ENCODE data around the gene SKAP1.
"Not testable (repeated sequence)": the region's sequence is repeated elsewhere in the genome, so short reads cannot be mapped to it uniquely, and the experiment has no call there.

Gene SKAP1

DNA sequence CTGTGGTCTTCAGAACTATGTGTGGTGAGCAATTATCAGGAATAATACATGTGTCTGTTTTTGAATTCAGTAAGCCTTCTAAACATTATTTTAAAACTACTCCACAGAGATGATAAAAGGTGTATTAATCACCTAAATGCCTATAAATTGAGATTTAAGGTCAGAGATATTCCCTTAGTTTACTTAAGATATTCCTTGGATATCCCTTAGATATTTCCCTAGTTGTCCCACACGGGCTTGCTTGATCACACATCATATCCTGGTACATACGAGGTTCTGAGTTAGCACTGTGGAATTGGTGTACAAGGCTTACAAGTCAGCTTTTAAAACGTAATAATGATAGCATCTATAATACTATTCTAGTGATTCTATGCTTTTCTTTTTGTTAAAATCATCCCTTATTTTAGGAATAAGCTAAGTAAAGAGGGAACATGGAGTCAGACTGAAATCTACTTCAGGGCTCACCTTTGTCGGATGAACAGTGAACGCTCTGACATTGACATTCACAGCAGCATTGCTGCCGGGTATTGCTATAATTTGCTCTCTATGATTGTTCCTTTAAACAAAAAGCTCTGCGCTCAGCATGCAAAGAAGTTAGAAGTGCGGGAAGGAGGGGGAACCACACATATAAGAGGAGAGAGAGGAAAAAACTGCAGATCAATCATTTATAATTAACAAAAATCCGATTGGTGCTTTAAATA lies 136.5 kb downstream of the SKAP1 start:
- peaks cover 0 to 3% of the 10 kb centered on the region in 2 donors for H3K9me3 ChIP-seq (ENCODE audit: control insufficient read depth in 1 of 2, low read length in 2 of 2)

DNA sequence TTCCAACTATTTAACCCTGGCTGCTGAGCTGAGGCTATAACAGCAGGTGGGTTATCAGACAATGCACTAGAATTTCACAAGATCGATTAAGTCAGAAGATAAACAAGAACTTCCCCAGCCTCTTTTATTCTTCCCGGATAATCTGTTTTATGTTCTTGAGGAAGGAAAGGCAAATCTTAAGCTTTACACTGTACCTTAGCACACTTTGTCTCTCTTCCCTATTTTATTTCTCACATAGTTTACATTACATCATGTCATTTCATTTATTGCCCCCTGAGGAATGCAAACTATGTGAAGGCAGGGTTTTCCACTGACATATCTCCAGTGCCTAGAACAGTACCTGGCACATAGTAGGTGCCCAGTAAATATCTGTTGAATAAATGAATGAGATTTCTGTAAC lies 139.6 kb downstream of the SKAP1 start:
- Histone ChIP-seq H3K4me3 (ENCODE audit: low read depth in 1 of 2, low read length in 2 of 2) (no peak overlapping the region), H3K36me3 (ENCODE audit: control insufficient read depth in 1 of 2, insufficient read depth in 2 of 2, low read length in 2 of 2) (no peaks in the 10 kb centered on the region), H3K27me3 (ENCODE audit: low read depth, low read length) (peaks cover 15% of the 10 kb centered on the region), H3K9me3 (ENCODE audit: control insufficient read depth in 1 of 2, low read length in 2 of 2) (peaks cover 0 to 3% of the 10 kb centered on the region in 2 donors), H3K27ac (ENCODE audit: low read length) (no peak overlapping the region), H3K4me1 (ENCODE audit: control insufficient read depth in 1 of 2, insufficient read depth in 2 of 2, low read length in 2 of 2) (no peaks in the 10 kb centered on the region)

More for the DNA sequence above, 136.5 kb downstream of the SKAP1 start:
- peaks cover 15% of the 10 kb centered on the region for H3K27me3 ChIP-seq (ENCODE audit: low read depth, low read length)
- H3K4me3 ChIP-seq (ENCODE audit: low read depth in 1 of 2, low read length in 2 of 2), result no peak overlapping the region
- H3K4me1 ChIP-seq (ENCODE audit: control insufficient read depth in 1 of 2, insufficient read depth in 2 of 2, low read length in 2 of 2), result no peaks in the 10 kb centered on the region
- H3K36me3 ChIP-seq (ENCODE audit: control insufficient read depth in 1 of 2, insufficient read depth in 2 of 2, low read length in 2 of 2), result no peaks in the 10 kb centered on the region
- H3K27ac ChIP-seq (ENCODE audit: low read length), result no peak overlapping the region

DNA sequence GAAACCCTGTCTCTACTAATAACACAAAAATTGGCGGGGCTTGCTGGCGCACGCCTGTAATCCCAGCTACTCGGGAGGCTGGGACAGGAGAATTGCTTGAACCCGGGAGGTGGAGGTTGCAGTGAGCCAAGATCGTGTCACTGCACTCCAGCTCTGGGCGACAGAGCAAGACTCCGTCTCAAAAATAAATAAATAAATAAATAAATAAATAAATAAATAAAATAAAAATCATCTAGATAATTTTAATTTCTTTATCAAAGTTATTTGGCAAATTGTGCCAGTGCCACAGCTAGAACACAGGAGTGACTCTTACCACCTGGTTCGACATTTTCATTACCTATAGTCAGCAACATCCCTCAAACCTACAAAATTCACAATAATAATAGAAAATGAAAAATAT lies 143.1 kb downstream of the SKAP1 start:
- H3K36me3 ChIP-seq (ENCODE audit: control insufficient read depth in 1 of 2, insufficient read depth in 2 of 2, low read length in 2 of 2); H3K9me3 ChIP-seq (ENCODE audit: control insufficient read depth in 1 of 2, low read length in 2 of 2); H3K4me3 ChIP-seq (ENCODE audit: low read depth in 1 of 2, low read length in 2 of 2); H3K27ac ChIP-seq (ENCODE audit: low read length); H3K4me1 ChIP-seq (ENCODE audit: control insufficient read depth in 1 of 2, insufficient read depth in 2 of 2, low read length in 2 of 2): not testable (repeated sequence)
- peaks cover 10% of the 10 kb centered on the region for H3K27me3 ChIP-seq (ENCODE audit: low read depth, low read length)

DNA sequence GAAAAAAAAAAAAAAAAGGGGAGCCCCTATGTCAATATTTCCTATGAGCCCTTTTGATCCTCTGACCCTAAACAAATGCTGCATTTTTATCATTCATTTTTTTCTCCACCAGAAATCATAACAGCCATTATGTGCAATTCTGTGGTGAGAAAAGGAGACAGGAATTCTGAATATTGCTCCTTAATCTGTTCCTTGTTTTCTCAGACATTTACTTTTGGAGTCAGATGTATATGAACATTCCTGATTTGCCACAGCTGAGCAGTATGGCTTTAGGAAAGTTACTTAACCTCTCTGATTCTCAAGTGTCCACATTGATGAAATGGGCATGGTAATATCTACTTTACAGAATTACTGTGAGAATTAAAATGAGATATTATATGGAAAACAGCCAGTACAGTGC lies 144.4 kb downstream of the SKAP1 start:
- Histone ChIP-seq H3K27me3 (ENCODE audit: low read depth, low read length) (peaks cover 6% of the 10 kb centered on the region), H3K27ac (ENCODE audit: low read length) (no peak overlapping the region), H3K36me3 (ENCODE audit: control insufficient read depth in 1 of 2, insufficient read depth in 2 of 2, low read length in 2 of 2) (no peaks in the 10 kb centered on the region), H3K4me3 (ENCODE audit: low read depth in 1 of 2, low read length in 2 of 2) (no peak overlapping the region), H3K4me1 (ENCODE audit: control insufficient read depth in 1 of 2, insufficient read depth in 2 of 2, low read length in 2 of 2) (no peaks in the 10 kb centered on the region), H3K9me3 (ENCODE audit: control insufficient read depth in 1 of 2, low read length in 2 of 2) (no peaks in the 10 kb centered on the region)

DNA sequence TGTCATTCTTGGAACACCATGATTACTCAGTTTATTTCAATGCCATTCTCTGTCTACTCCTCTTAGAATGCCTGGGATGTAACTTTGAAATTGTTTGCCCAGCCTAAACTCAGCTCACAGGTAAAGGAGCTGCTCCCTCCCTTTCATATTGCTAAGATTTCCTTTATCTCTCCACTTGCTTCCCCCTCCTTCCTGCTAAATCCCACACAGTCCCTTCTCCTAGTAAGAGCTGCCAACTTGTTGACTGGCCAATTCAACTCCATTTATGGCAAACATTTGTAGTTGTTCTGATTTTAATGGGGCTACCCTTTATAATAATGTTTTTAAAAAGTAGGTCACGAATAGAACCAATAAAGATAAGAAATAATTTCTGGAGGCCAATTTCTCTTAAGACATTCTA lies 146.1 kb downstream of the SKAP1 start:
- Histone ChIP-seq H3K27ac (ENCODE audit: low read length) (no peak overlapping the region), H3K36me3 (ENCODE audit: control insufficient read depth in 1 of 2, insufficient read depth in 2 of 2, low read length in 2 of 2) (no peaks in the 10 kb centered on the region), H3K4me1 (ENCODE audit: control insufficient read depth in 1 of 2, insufficient read depth in 2 of 2, low read length in 2 of 2) (no peaks in the 10 kb centered on the region), H3K4me3 (ENCODE audit: low read depth in 1 of 2, low read length in 2 of 2) (no peak overlapping the region), H3K9me3 (ENCODE audit: control insufficient read depth in 1 of 2, low read length in 2 of 2) (no peaks in the 10 kb centered on the region), H3K27me3 (ENCODE audit: low read depth, low read length) (peaks cover 6% of the 10 kb centered on the region)

DNA sequence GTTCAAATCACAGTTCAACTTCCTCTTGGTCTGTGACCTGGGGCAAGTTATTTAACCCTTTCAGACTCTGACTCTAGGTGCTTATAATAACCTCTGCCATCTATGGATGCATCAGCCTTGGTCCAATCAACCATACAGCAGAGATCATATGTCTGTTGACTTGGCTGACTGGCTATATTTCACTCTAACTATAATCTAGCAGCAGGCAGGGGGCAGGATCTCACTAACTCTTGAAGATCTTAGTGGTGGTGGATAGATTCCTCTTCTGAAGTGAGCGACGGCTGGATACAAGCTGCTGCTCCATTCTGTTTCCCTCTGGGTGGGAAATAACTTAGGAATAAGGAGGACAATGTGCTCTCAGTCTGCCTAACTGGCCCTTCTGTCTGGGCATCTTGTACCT lies 146.6 kb downstream of the SKAP1 start:
- Histone ChIP-seq H3K9me3 (ENCODE audit: control insufficient read depth in 1 of 2, low read length in 2 of 2) (no peaks in the 10 kb centered on the region), H3K4me3 (ENCODE audit: low read depth in 1 of 2, low read length in 2 of 2) (no peak overlapping the region), H3K27me3 (ENCODE audit: low read depth, low read length) (peaks cover 6% of the 10 kb centered on the region), H3K4me1 (ENCODE audit: control insufficient read depth in 1 of 2, insufficient read depth in 2 of 2, low read length in 2 of 2) (no peaks in the 10 kb centered on the region), H3K27ac (ENCODE audit: low read length) (no peak overlapping the region), H3K36me3 (ENCODE audit: control insufficient read depth in 1 of 2, insufficient read depth in 2 of 2, low read length in 2 of 2) (no peaks in the 10 kb centered on the region)

DNA sequence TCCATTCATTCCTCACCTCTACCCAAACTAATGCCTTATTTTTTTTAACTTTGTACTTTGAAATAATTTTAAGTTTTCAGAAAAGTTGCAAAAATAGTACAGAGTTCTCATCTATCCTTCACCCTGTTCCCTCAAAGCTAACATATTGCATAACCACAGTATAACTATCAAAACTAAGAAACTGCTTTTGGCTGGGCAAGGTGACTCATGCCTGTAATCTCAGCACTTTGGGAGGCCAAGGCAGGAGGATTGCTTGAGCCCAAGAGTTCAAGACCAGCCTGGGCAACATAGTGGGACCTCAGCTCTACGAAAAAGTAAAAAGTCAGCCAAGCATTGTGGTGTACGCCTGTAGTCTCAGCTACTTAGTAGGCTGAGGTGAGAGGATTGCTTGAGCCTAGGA lies 147.7 kb downstream of the SKAP1 start:
- H3K4me1 ChIP-seq (ENCODE audit: control insufficient read depth in 1 of 2, insufficient read depth in 2 of 2, low read length in 2 of 2), result no peaks in the 10 kb centered on the region
- H3K9me3 ChIP-seq (ENCODE audit: control insufficient read depth in 1 of 2, low read length in 2 of 2), result no peaks in the 10 kb centered on the region
- H3K36me3 ChIP-seq (ENCODE audit: control insufficient read depth in 1 of 2, insufficient read depth in 2 of 2, low read length in 2 of 2), result no peaks in the 10 kb centered on the region
- no peak overlapping the region for H3K4me3 ChIP-seq (ENCODE audit: low read depth in 1 of 2, low read length in 2 of 2)
- H3K27me3 ChIP-seq (ENCODE audit: low read depth, low read length), result peaks cover 6% of the 10 kb centered on the region
- no peak overlapping the region for H3K27ac ChIP-seq (ENCODE audit: low read length)

DNA sequence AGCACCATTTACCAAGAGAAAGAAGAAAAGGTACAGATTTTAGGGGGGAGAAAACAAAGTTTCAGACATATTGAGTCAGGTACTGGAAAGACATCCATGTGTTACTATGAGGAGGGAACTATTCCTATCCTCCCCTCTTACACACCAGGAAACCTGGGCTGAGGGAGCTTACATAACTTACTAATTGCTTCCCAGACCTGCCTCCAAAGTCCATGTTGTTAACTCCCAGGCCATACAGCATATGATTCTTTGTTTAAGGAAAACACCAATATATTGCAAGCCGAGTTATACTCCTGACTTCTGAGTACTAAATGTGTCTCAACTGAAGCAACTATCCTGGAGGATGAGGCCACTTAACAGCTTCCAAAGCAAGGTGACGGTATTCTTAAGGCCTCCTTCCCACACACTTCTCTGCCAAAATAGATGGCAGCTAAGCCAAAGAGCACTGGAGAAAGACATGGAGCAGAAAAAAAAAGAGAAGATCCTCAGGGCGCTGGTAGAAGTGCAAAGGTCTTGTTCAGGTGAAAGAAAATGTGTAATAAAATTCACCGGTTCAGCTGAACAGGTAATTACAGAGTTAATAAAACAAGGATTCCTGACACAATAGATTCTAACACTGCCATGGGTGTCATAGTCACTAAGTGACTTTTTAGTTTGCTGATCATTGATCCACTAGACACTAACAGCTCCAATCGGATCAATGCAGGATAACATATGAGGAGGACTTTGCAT lies 151.1 kb downstream of the SKAP1 start:
- Histone ChIP-seq H3K4me1 (ENCODE audit: control insufficient read depth in 1 of 2, insufficient read depth in 2 of 2, low read length in 2 of 2) (no peaks in the 10 kb centered on the region), H3K27me3 (ENCODE audit: low read depth, low read length) (peaks cover 5% of the 10 kb centered on the region), H3K4me3 (ENCODE audit: low read depth in 1 of 2, low read length in 2 of 2) (no peak overlapping the region), H3K9me3 (ENCODE audit: control insufficient read depth in 1 of 2, low read length in 2 of 2) (no peaks in the 10 kb centered on the region), H3K36me3 (ENCODE audit: control insufficient read depth in 1 of 2, insufficient read depth in 2 of 2, low read length in 2 of 2) (no peaks in the 10 kb centered on the region), H3K27ac (ENCODE audit: low read length) (no peak overlapping the region)

DNA sequence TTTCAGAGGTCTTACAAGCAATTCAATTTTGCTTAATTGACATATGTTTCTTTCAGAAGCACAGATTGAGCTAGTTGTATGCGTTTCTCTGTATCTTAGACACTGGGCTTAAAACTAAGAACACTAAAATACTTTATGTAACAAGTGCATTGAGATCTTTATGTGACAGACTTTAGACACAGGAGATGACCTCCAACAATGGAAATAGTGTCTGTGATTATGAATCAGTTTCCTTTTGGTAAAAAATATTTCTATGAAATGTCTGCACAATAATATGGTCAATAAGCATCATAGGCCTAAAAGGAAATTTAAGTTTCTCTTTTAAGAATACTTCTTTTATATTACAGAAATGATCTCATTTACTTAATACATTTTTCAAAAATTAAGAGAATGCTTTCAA lies 153.2 kb downstream of the SKAP1 start:
- Histone ChIP-seq H3K4me3 (ENCODE audit: low read depth in 1 of 2, low read length in 2 of 2) (no peak overlapping the region), H3K27me3 (ENCODE audit: low read depth, low read length) (no peaks in the 10 kb centered on the region), H3K4me1 (ENCODE audit: control insufficient read depth in 1 of 2, insufficient read depth in 2 of 2, low read length in 2 of 2) (no peaks in the 10 kb centered on the region), H3K27ac (ENCODE audit: low read length) (no peak overlapping the region), H3K9me3 (ENCODE audit: control insufficient read depth in 1 of 2, low read length in 2 of 2) (no peaks in the 10 kb centered on the region), H3K36me3 (ENCODE audit: control insufficient read depth in 1 of 2, insufficient read depth in 2 of 2, low read length in 2 of 2) (no peaks in the 10 kb centered on the region)

DNA sequence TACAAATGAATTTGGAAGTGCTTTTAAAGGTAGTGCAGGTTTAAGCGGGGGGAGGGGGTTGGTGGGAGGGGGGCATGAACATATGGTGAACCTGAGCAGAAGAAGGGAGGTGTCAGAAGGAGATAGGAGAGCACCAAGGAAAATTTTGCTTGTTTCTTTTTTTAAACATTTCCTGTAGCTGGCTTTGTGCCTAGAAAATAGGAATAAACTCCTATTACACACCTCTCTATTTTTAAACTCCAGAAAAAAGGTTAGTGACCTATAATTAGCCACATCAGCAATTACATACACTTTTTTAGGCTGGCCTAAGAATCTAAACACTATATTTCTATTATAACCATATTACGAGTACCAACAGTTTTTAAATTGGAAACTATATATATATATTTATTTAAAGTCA lies 159.1 kb downstream of the SKAP1 start:
- Histone ChIP-seq H3K27ac (ENCODE audit: low read length) (no peak overlapping the region), H3K4me1 (ENCODE audit: control insufficient read depth in 1 of 2, insufficient read depth in 2 of 2, low read length in 2 of 2) (peaks cover 0 to 3% of the 10 kb centered on the region in 2 donors), H3K36me3 (ENCODE audit: control insufficient read depth in 1 of 2, insufficient read depth in 2 of 2, low read length in 2 of 2) (no peaks in the 10 kb centered on the region), H3K27me3 (ENCODE audit: low read depth, low read length) (no peaks in the 10 kb centered on the region), H3K4me3 (ENCODE audit: low read depth in 1 of 2, low read length in 2 of 2) (no peak overlapping the region), H3K9me3 (ENCODE audit: control insufficient read depth in 1 of 2, low read length in 2 of 2) (no peaks in the 10 kb centered on the region)

DNA sequence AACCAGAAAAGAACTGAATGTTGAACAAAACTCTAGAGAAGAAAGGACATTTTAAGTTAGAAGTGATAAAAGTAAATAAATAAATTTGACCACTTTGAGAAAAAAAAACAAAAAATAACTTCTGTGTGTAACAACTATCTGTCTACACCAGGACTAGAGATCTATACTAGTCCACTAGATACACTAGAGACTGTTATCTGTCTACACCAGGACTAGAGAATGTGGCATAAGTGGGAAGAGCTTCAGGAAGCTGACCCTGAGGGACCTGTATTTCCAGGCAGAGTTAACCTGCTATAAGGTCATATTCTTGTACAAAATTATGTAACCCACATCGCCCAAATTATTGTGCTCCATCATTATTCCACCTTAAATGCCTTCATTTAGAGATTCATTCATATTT lies 160.8 kb downstream of the SKAP1 start:
- Histone ChIP-seq H3K4me3 (ENCODE audit: low read depth in 1 of 2, low read length in 2 of 2) (no peak overlapping the region), H3K4me1 (ENCODE audit: control insufficient read depth in 1 of 2, insufficient read depth in 2 of 2, low read length in 2 of 2) (peaks cover 0 to 3% of the 10 kb centered on the region in 2 donors), H3K27me3 (ENCODE audit: low read depth, low read length) (no peaks in the 10 kb centered on the region), H3K27ac (ENCODE audit: low read length) (no peak overlapping the region), H3K9me3 (ENCODE audit: control insufficient read depth in 1 of 2, low read length in 2 of 2) (no peaks in the 10 kb centered on the region), H3K36me3 (ENCODE audit: control insufficient read depth in 1 of 2, insufficient read depth in 2 of 2, low read length in 2 of 2) (no peaks in the 10 kb centered on the region)

DNA sequence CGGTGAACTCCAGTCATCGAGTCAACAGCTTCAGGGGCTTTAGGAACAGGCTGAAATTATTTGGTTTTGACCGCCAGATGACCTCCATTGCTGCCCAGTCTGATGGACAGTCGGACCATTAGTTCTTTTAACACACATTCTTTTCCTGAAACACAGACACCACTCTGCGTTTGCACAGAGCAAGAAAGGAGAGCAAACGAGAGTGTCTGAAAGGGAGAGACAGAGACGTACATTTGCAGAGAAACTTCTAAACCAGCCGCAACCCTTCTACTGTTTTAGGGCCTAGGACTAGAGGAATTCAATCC lies 166.3 kb downstream of the SKAP1 start:
- no peaks in the 10 kb centered on the region for H3K36me3 ChIP-seq (ENCODE audit: control insufficient read depth in 1 of 2, insufficient read depth in 2 of 2, low read length in 2 of 2)
- H3K27me3 ChIP-seq (ENCODE audit: low read depth, low read length), result no peaks in the 10 kb centered on the region
- H3K9me3 ChIP-seq (ENCODE audit: control insufficient read depth in 1 of 2, low read length in 2 of 2), result no peaks in the 10 kb centered on the region
- H3K4me1 ChIP-seq (ENCODE audit: control insufficient read depth in 1 of 2, insufficient read depth in 2 of 2, low read length in 2 of 2), result no peaks in the 10 kb centered on the region
- H3K27ac ChIP-seq (ENCODE audit: low read length), result no peak overlapping the region
- H3K4me3 ChIP-seq (ENCODE audit: low read depth in 1 of 2, low read length in 2 of 2), result no peak overlapping the region

Data from muscle layer of duodenum (tissue), 2 donors.